ENCODE results near the gene NRL.

NRL gene

GRCh38 chr14:24098927-24099813 lies 15.6 kb downstream of the NRL start:
- Histone ChIP-seq H3K18ac (ENCODE audit: low read length) (no peak overlapping the region), H2BK5ac (ENCODE audit: low read length) (no peak overlapping the region), H3K14ac (ENCODE audit: low read length) (no peak overlapping the region), H3K36me3 (replicated peaks in 1 of 2; ENCODE audit: control insufficient read depth in 2 of 2, insufficient read depth in 2 of 2, low read length in 2 of 2) (peaks cover 31 to 48% of the 10 kb centered on the region in 2 donors), H2AK5ac (ENCODE audit: low read depth, low read length) (no peak overlapping the region), H2BK15ac (ENCODE audit: low read length) (no peak overlapping the region), H2BK12ac (ENCODE audit: low read length) (no peak overlapping the region), H2BK120ac (ENCODE audit: low read depth, low read length) (no peak overlapping the region), H3K4me1 (ENCODE audit: control insufficient read depth in 2 of 2, insufficient read depth in 1 of 2, low read depth in 1 of 2, low read length in 2 of 2) (peaks cover 7 to 11% of the 10 kb centered on the region in 2 donors), H2AFZ (ENCODE audit: low read length) (no peak overlapping the region), H3K27ac (replicated peaks; ENCODE audit: low read length) (no peak overlapping the region), H4K8ac (ENCODE audit: low read depth, low read length) (no peak overlapping the region), H3K9me3 (replicated peaks in 1 of 2; ENCODE audit: control insufficient read depth in 2 of 2, insufficient read depth in 1 of 2, low read depth in 1 of 2, low read length in 2 of 2) (peaks cover 0 to 2% of the 10 kb centered on the region in 2 donors), H3K4ac (ENCODE audit: low read length) (no peak overlapping the region), H3K23ac (ENCODE audit: low read depth, low read length, poor library complexity) (no peak overlapping the region), H3K79me1 (ENCODE audit: low read depth, low read length) (no peaks in the 10 kb centered on the region), H3K9ac (ENCODE audit: low read depth, low read length, poor library complexity) (peak overlapping the region; percentile 64), H3K27me3 (ENCODE audit: control insufficient read depth in 3 of 3, insufficient read depth in 3 of 3, low read depth in 1 of 3, low read length in 3 of 3) (no peaks in the 10 kb centered on the region), H4K91ac (ENCODE audit: low read depth, low read length, poor library complexity) (no peak overlapping the region), H3K4me3 (ENCODE audit: low read length in 2 of 2) (no peak overlapping the region), H3K4me2 (ENCODE audit: insufficient read depth, low read length, poor library complexity, severe bottlenecking) (no peak overlapping the region)
- DNase-seq (ENCODE audit: low spot score): no peak
- WGBS, 2 donors (ENCODE audit: extremely low coverage in 2 of 2, insufficient read length in 2 of 2, insufficient replicate concordance in 1 of 2): no CpG with 5 or more reads among the region's 17 CpGs

GRCh38 chr14:24098229-24098926 lies 16.4 kb downstream of the NRL start:
- no peaks in the 10 kb centered on the region for H3K9me3 ChIP-seq (replicated peaks in 1 of 2; ENCODE audit: control insufficient read depth in 2 of 2, insufficient read depth in 1 of 2, low read depth in 1 of 2, low read length in 2 of 2)
- H3K27me3 ChIP-seq (ENCODE audit: control insufficient read depth in 3 of 3, insufficient read depth in 3 of 3, low read depth in 1 of 3, low read length in 3 of 3): no peaks in the 10 kb centered on the region
- H2BK120ac ChIP-seq (ENCODE audit: low read depth, low read length): no peak overlapping the region
- no peak overlapping the region for H2AK5ac ChIP-seq (ENCODE audit: low read depth, low read length)
- no peaks in the 10 kb centered on the region for H3K79me1 ChIP-seq (ENCODE audit: low read depth, low read length)
- H3K9ac ChIP-seq (ENCODE audit: low read depth, low read length, poor library complexity): peak overlapping the region; percentile 60
- H4K8ac ChIP-seq (ENCODE audit: low read depth, low read length): no peak overlapping the region
- H3K14ac ChIP-seq (ENCODE audit: low read length): no peak overlapping the region
- no peak overlapping the region for H2BK5ac ChIP-seq (ENCODE audit: low read length)
- no peak overlapping the region for H3K4me3 ChIP-seq (ENCODE audit: low read length in 2 of 2)
- no peak overlapping the region for H3K4ac ChIP-seq (ENCODE audit: low read length)
- H3K23ac ChIP-seq (ENCODE audit: low read depth, low read length, poor library complexity): peak overlapping the region; percentile 26
- no CpG with 5 or more reads among the region's 16 CpGs for WGBS, 2 donors (ENCODE audit: extremely low coverage in 2 of 2, insufficient read length in 2 of 2, insufficient replicate concordance in 1 of 2)
- H4K91ac ChIP-seq (ENCODE audit: low read depth, low read length, poor library complexity): no peak overlapping the region
- no peak overlapping the region for H2AFZ ChIP-seq (ENCODE audit: low read length)
- H3K18ac ChIP-seq (ENCODE audit: low read length): no peak overlapping the region
- H2BK12ac ChIP-seq (ENCODE audit: low read length): no peak overlapping the region
- DNase-seq (ENCODE audit: low spot score): no peak
- no peak overlapping the region for H3K4me2 ChIP-seq (ENCODE audit: insufficient read depth, low read length, poor library complexity, severe bottlenecking)
- H3K4me1 ChIP-seq (ENCODE audit: control insufficient read depth in 2 of 2, insufficient read depth in 1 of 2, low read depth in 1 of 2, low read length in 2 of 2): peaks cover 11% of the 10 kb centered on the region in 2 donors
- H3K27ac ChIP-seq (replicated peaks; ENCODE audit: low read length): no peak overlapping the region
- no peak overlapping the region for H2BK15ac ChIP-seq (ENCODE audit: low read length)
- peaks cover 27 to 40% of the 10 kb centered on the region in 2 donors for H3K36me3 ChIP-seq (replicated peaks in 1 of 2; ENCODE audit: control insufficient read depth in 2 of 2, insufficient read depth in 2 of 2, low read length in 2 of 2)

DNA sequence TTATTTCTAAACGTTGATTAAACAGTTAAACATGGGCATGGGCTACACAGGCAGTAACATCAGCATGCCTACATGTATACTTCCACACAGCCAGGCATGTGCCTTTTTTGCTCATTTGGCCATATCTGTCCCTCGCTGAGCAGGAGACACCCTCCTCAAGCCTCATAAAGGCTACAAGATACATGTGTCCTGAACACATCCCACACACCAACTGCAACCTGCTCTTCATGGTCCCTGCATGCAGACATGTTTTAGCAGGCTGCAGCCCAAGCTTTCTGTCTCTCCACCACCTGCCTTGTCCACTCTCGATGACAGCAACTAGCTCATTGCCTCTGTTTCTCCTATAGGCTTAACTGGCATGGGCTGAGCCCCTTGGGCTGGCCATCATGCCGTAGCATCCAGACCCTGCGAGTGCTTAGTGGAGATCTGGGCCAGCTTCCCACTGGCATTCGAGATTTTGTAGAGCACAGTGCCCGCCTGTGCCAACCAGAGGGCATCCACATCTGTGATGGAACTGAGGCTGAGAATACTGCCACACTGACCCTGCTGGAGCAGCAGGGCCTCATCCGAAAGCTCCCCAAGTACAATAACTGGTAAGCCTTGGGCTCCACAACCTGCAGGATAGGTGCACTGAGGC lies 18.1 kb downstream of the NRL start:
- Histone ChIP-seq H3K4me3 (ENCODE audit: low read length in 2 of 2) (no peak overlapping the region), H3K9ac (ENCODE audit: low read depth, low read length, poor library complexity) (no peak overlapping the region), H3K27me3 (ENCODE audit: control insufficient read depth in 3 of 3, insufficient read depth in 3 of 3, low read depth in 1 of 3, low read length in 3 of 3) (no peaks in the 10 kb centered on the region), H2AK5ac (ENCODE audit: low read depth, low read length) (no peak overlapping the region), H2BK120ac (ENCODE audit: low read depth, low read length) (no peak overlapping the region), H3K18ac (ENCODE audit: low read length) (no peak overlapping the region), H2AFZ (ENCODE audit: low read length) (no peak overlapping the region), H3K27ac (replicated peaks; ENCODE audit: low read length) (no peak overlapping the region), H3K4me2 (ENCODE audit: insufficient read depth, low read length, poor library complexity, severe bottlenecking) (no peak overlapping the region), H2BK15ac (ENCODE audit: low read length) (no peak overlapping the region), H2BK12ac (ENCODE audit: low read length) (no peak overlapping the region), H4K91ac (ENCODE audit: low read depth, low read length, poor library complexity) (no peak overlapping the region), H3K36me3 (replicated peaks in 1 of 2; ENCODE audit: control insufficient read depth in 2 of 2, insufficient read depth in 2 of 2, low read length in 2 of 2) (peaks cover 18 to 31% of the 10 kb centered on the region in 2 donors), H4K8ac (ENCODE audit: low read depth, low read length) (no peak overlapping the region), H3K79me1 (ENCODE audit: low read depth, low read length) (no peaks in the 10 kb centered on the region), H3K14ac (ENCODE audit: low read length) (no peak overlapping the region), H3K4ac (ENCODE audit: low read length) (no peak overlapping the region), H2BK5ac (ENCODE audit: low read length) (no peak overlapping the region), H3K4me1 (ENCODE audit: control insufficient read depth in 2 of 2, insufficient read depth in 1 of 2, low read depth in 1 of 2, low read length in 2 of 2) (peaks cover 11% of the 10 kb centered on the region in 2 donors), H3K23ac (ENCODE audit: low read depth, low read length, poor library complexity) (no peak overlapping the region), H3K9me3 (replicated peaks in 1 of 2; ENCODE audit: control insufficient read depth in 2 of 2, insufficient read depth in 1 of 2, low read depth in 1 of 2, low read length in 2 of 2) (no peaks in the 10 kb centered on the region)
- WGBS, 2 donors (ENCODE audit: extremely low coverage in 2 of 2, insufficient read length in 2 of 2, insufficient replicate concordance in 1 of 2): no CpG with 5 or more reads among the region's 8 CpGs
- DNase-seq (ENCODE audit: low spot score): no peak
